ENCODE results near the gene PCDHGB4.
"Not testable (repeated sequence)": the region's sequence is repeated elsewhere in the genome, so short reads cannot be mapped to it uniquely, and the experiment has no call there.

PCDHGB4 gene

GRCh38 chr5:141402553-141403243 is 15.2 kb downstream of the PCDHGB4 start, which contains the start of gene PCDHGA9:
PCDHGA9 (plus strand) TSS chr5:141402778; CDS start chr5:141402953, 175 bp downstream.
- DNase-seq, result peak; percentile 6

GRCh38 chr5:141403387-141403786 is 15.9 kb downstream of the PCDHGB4 start:
- no peak for DNase-seq

GRCh38 chr5:141407790-141408505 is 20.4 kb downstream of the PCDHGB4 start, which contains the start of gene PCDHGB6:
PCDHGB6 (plus strand) TSS chr5:141408021; CDS start chr5:141408203, 182 bp downstream.
- not testable (repeated sequence) for DNase-seq

- no peak for DNase-seq
Measured at GRCh38 chr5:141409598-141410306, 22.3 kb downstream of the PCDHGB4 start.

- no peak for DNase-seq
Measured at GRCh38 chr5:141411575-141411974, 24.1 kb downstream of the PCDHGB4 start.

- DNase-seq, result peak; percentile 7
Measured at GRCh38 chr5:141412854-141413539, 25.5 kb downstream of the PCDHGB4 start, which contains the start of gene PCDHGA10. PCDHGA10 (plus strand) TSS chr5:141412987; CDS start chr5:141413176, 189 bp downstream.

GRCh38 chr5:141413540-141414069 is 26.1 kb downstream of the PCDHGB4 start:
- no peak for DNase-seq

- not testable (repeated sequence) for DNase-seq
Measured at GRCh38 chr5:141414548-141415274, 27.2 kb downstream of the PCDHGB4 start.

GRCh38 chr5:141415275-141415618 is 27.7 kb downstream of the PCDHGB4 start:
- DNase-seq, result not testable (repeated sequence)

GRCh38 chr5:141417494-141418172 is 30.1 kb downstream of the PCDHGB4 start, which contains the start of gene PCDHGB7:
PCDHGB7 (plus strand) TSS chr5:141417677; CDS start chr5:141417860, 183 bp downstream.
- DNase-seq, result not testable (repeated sequence)

GRCh38 chr5:141419074-141419880 is 31.8 kb downstream of the PCDHGB4 start:
- DNase-seq, result no peak

GRCh38 chr5:141420855-141421488 is 33.5 kb downstream of the PCDHGB4 start, which contains the start of gene PCDHGA11:
PCDHGA11 (plus strand) TSS chr5:141421051; CDS start chr5:141421228, 177 bp downstream.
- DNase-seq, result no peak

GRCh38 chr5:141421489-141421855 is 34.0 kb downstream of the PCDHGB4 start:
- DNase-seq, result no peak

GRCh38 chr5:141422742-141423291 is 35.3 kb downstream of the PCDHGB4 start:
- DNase-seq, result no peak

GRCh38 chr5:141427783-141428426 is 40.4 kb downstream of the PCDHGB4 start:
- DNase-seq, result no peak

- DNase-seq, result no peak
Measured at GRCh38 chr5:141430332-141431113, 43.0 kb downstream of the PCDHGB4 start, which contains the start of gene PCDHGA12. PCDHGA12 (plus strand) TSS chr5:141430507; CDS start chr5:141430760, 253 bp downstream.

- no peak for DNase-seq
Measured at GRCh38 chr5:141431286-141431685, 43.8 kb downstream of the PCDHGB4 start.

GRCh38 chr5:141432308-141432707 is 44.8 kb downstream of the PCDHGB4 start:
- DNase-seq, result not testable (repeated sequence)

All from NCI-H510A treated with DMSO at 0.1 percent for 48 hours (cell line).